Mesenchymal stem cell (in vitro differentiated cells and primary cell): ENCODE data around the gene NAXD.

Experiments
- DNase-seq: peaks from one replicate; pipeline ENCODE4 v3.0.0-alpha.2; 2013
- H2AFZ ChIP-seq: one replicate; pipeline ENCODE4 v1.6.1; 2013; ENCODE audit warnings: low read depth, mild to moderate bottlenecking, control low read depth, inconsistent platforms, low read length, moderate library complexity
- H2AK5ac ChIP-seq: 2 replicates; pipeline ENCODE4 v1.6.1; 2013; ENCODE audit warnings: low read length, moderate library complexity, mild to moderate bottlenecking, inconsistent platforms; ENCODE audit not compliant: severe bottlenecking
- H2BK120ac ChIP-seq: one replicate; pipeline ENCODE4 v1.6.1; 2013; ENCODE audit warnings: low read depth, mild to moderate bottlenecking, inconsistent platforms, low read length, moderate library complexity
- H2BK12ac ChIP-seq, 2 experiments: one replicate each; pipeline ENCODE4 v1.6.1; 2013; ENCODE audit warnings: inconsistent platforms in 2 of 2, low read length in 2 of 2, mild to moderate bottlenecking in 2 of 2, moderate library complexity in 2 of 2, control low read depth in 1 of 2
- H2BK15ac ChIP-seq: one replicate; pipeline ENCODE4 v1.6.1; 2013; ENCODE audit warnings: mild to moderate bottlenecking, low read depth, inconsistent platforms; ENCODE audit not compliant: poor library complexity, severe bottlenecking
- H2BK5ac ChIP-seq: 2 replicates; pipeline ENCODE4 v1.6.1; 2013; ENCODE audit warnings: low read depth, mild to moderate bottlenecking, low read length, control low read depth, inconsistent platforms; ENCODE audit not compliant: poor library complexity, severe bottlenecking
- H3K14ac ChIP-seq, 2 experiments: one replicate each; pipeline ENCODE4 v1.6.1; 2013; ENCODE audit warnings: inconsistent platforms in 2 of 2, low read length in 2 of 2, control low read depth in 1 of 2, mild to moderate bottlenecking in 1 of 2, moderate library complexity in 1 of 2
- H3K18ac ChIP-seq, 2 experiments: one replicate each; pipeline ENCODE4 v1.6.1; 2013; ENCODE audit warnings: inconsistent platforms in 2 of 2, low read length in 2 of 2, control low read depth in 1 of 2, low read depth in 1 of 2, mild to moderate bottlenecking in 1 of 2
- H3K23ac ChIP-seq, 2 experiments: one replicate each; pipeline ENCODE4 v1.6.1; 2013; ENCODE audit warnings: inconsistent platforms in 2 of 2, low read length in 2 of 2, mild to moderate bottlenecking in 2 of 2, moderate library complexity in 2 of 2, control low read depth in 1 of 2
- H3K27ac ChIP-seq: 2 replicates; pipeline ENCODE4 v1.5.1; 2013; ENCODE audit warnings: mild to moderate bottlenecking, moderate library complexity, low read length, control low read depth, inconsistent platforms; ENCODE audit not compliant: poor library complexity, severe bottlenecking
- H3K27me3 ChIP-seq, 2 experiments: 2 replicates each; pipeline versions ENCODE4 v1.6.1 to v1.7.0; 2013; ENCODE audit warnings: low read length in 2 of 2, mild to moderate bottlenecking in 2 of 2, moderate library complexity in 2 of 2, control low read depth in 1 of 2, inconsistent platforms in 1 of 2; ENCODE audit not compliant: control insufficient read depth in 1 of 2, insufficient read depth in 1 of 2
- H3K36me3 ChIP-seq, 2 experiments: 2 replicates each; pipeline versions ENCODE4 v1.6.1 to v1.7.0; 2013; ENCODE audit warnings: low read length in 2 of 2, control low read depth in 1 of 2, inconsistent platforms in 1 of 2, low read depth in 1 of 2, mild to moderate bottlenecking in 1 of 2; ENCODE audit not compliant: insufficient read depth in 2 of 2, control insufficient read depth in 1 of 2
- H3K4ac ChIP-seq, 2 experiments: one replicate each; pipeline ENCODE4 v1.6.1; 2013; ENCODE audit warnings: inconsistent platforms in 2 of 2, low read length in 2 of 2, mild to moderate bottlenecking in 2 of 2, moderate library complexity in 2 of 2, control low read depth in 1 of 2, low read depth in 1 of 2
- H3K4me1 ChIP-seq: 2 replicates; pipeline ENCODE4 v1.6.1; 2013; ENCODE audit warnings: low read depth, low read length, control low read depth; ENCODE audit not compliant: control insufficient read depth, insufficient read depth
- H3K4me2 ChIP-seq: 2 replicates; pipeline ENCODE4 v1.6.1; 2013; ENCODE audit warnings: low read length, mild to moderate bottlenecking, inconsistent platforms; ENCODE audit not compliant: poor library complexity, severe bottlenecking
- H3K4me3 ChIP-seq, 2 experiments: 2 replicates each; pipeline versions ENCODE4 v1.5.1 to v1.7.0; 2013; ENCODE audit warnings: low read length in 2 of 2, mild to moderate bottlenecking in 2 of 2, control low read depth in 1 of 2, low read depth in 1 of 2; ENCODE audit not compliant: insufficient read depth in 1 of 2
- H3K79me1 ChIP-seq: replicated peaks from 2 replicates; pipeline ENCODE4 v1.6.1; 2013; ENCODE audit warnings: mild to moderate bottlenecking, control low read depth, low read length, inconsistent platforms; ENCODE audit not compliant: poor library complexity, severe bottlenecking
- H3K9ac ChIP-seq: 2 replicates; pipeline ENCODE4 v1.7.0; 2013; ENCODE audit warnings: mild to moderate bottlenecking, low read length, moderate library complexity
- H3K9me3 ChIP-seq: 2 replicates; pipeline ENCODE4 v1.7.0; 2013; ENCODE audit warnings: mild to moderate bottlenecking, low read length; ENCODE audit not compliant: control insufficient read depth
- H4K8ac ChIP-seq: one replicate; pipeline ENCODE4 v1.6.1; 2013; ENCODE audit warnings: inconsistent platforms, mild to moderate bottlenecking, low read length, moderate library complexity
- H4K91ac ChIP-seq: one replicate; pipeline ENCODE4 v1.6.1; 2013; ENCODE audit warnings: mild to moderate bottlenecking, low read length, inconsistent platforms
- WGBS: methylation state at CpG from one replicate; pipeline ENCODE4 v1.1.7; 2013; ENCODE audit warnings: mixed read lengths; 5-methylcytosine and 5-hydroxymethylcytosine counted together

Gene NAXD

DNA sequence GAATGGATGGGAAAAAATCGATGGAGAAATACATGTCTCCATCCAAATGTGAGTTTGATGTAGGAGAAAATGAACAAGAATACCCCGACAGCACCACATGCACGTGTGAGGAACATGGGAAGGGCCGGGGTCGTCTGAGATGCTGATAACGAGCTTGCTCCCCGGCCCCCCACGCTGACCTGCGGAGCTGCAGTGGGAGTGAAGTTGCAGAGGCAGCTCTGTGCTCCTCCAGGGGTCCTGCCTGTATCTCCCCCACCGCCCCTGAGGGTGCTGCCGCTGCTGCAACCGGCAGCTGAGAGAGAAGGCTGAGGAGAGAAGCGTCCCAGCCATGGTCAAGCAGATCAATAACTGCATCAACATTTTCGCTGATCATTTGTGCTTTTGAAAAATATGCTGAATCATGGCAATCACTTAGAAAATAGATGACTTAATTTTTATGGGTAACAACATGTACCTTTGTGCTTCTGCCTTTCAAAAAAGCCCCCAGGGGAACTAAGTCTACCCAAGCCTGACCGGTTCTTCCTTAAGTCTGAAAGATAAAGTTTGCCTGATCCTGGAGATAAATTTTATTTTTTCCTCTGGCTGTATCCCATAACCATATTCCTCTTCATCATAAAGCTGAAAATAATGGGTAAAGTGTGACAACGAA is 18.2 kb upstream of the NAXD start:
- no peak overlapping the region for H2AK5ac ChIP-seq
- no peak overlapping the region for H2BK5ac ChIP-seq
- H4K8ac ChIP-seq, result peak overlapping the region; percentile 2
- no peaks in the 10 kb centered on the region for H3K9me3 ChIP-seq
- H3K4me3 ChIP-seq, result no peak overlapping the region
- no peak overlapping the region for H3K4me2 ChIP-seq
- H4K91ac ChIP-seq, result no peak overlapping the region
- H2AFZ ChIP-seq, result no peak overlapping the region
- no peak for DNase-seq
- H3K27ac ChIP-seq, result no peak overlapping the region
- no peak overlapping the region for H2BK12ac ChIP-seq
- peak overlapping the region in 1 of 2 experiments; percentile 2 for H3K23ac ChIP-seq
- H3K4ac ChIP-seq, result no peak overlapping the region
- H3K79me1 ChIP-seq, result no peaks in the 10 kb centered on the region
- no peak overlapping the region for H3K9ac ChIP-seq
- H3K36me3 ChIP-seq, result no peaks in the 10 kb centered on the region
- peaks cover 4% of the 10 kb centered on the region for H3K4me1 ChIP-seq
- no peak overlapping the region for H3K18ac ChIP-seq
- WGBS, result 80% methylated on average over 15 of the region's 16 CpGs
- H3K27me3 ChIP-seq, result no peaks in the 10 kb centered on the region
- no peak overlapping the region for H2BK120ac ChIP-seq
- no peak overlapping the region for H2BK15ac ChIP-seq
- H3K14ac ChIP-seq, result no peak overlapping the region

DNA sequence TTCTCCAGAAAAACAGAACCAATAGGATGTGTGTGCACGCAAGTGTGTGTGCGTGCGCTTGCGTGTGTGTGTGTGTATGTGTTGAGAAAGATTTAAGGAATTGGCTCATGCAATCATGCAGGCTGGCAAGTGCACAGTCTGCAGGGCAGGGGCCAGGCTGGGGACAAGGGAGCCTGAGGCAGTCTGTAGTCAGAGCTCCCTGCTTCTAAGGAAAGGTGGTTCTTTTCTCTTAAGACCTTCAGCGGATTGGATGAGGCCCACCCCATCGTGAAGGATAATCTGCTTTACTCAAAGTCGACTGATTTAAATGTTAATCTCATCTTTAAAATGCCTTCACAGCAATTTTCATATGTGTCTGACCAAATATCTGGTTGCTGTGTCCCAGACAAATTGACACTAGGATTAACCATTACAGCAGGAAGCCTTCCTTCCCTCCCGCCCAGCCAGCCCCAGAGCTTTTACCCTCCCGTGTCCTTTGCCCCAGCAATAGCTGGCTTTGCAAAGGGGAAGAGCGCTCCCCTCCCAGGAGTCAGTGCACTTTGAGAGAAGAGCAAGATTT is 15.0 kb upstream of the NAXD start:
- DNase-seq, result no peak
- no peak overlapping the region for H2BK120ac ChIP-seq
- H3K9me3 ChIP-seq, result no peaks in the 10 kb centered on the region
- H3K36me3 ChIP-seq, result no peaks in the 10 kb centered on the region
- no peak overlapping the region for H3K18ac ChIP-seq
- no peaks in the 10 kb centered on the region for H3K27me3 ChIP-seq
- H2BK12ac ChIP-seq, result no peak overlapping the region
- H3K4ac ChIP-seq, result no peak overlapping the region
- H3K4me1 ChIP-seq, result peaks cover 4% of the 10 kb centered on the region
- no peak overlapping the region for H3K23ac ChIP-seq
- no peak overlapping the region for H2BK5ac ChIP-seq
- H2AK5ac ChIP-seq, result no peak overlapping the region
- H3K4me2 ChIP-seq, result no peak overlapping the region
- no peak overlapping the region for H3K4me3 ChIP-seq
- H2AFZ ChIP-seq, result no peak overlapping the region
- H4K91ac ChIP-seq, result peak overlapping the region; percentile 50
- 80% methylated on average over 10 of the region's 10 CpGs for WGBS
- no peak overlapping the region for H4K8ac ChIP-seq
- no peak overlapping the region for H3K27ac ChIP-seq
- H3K9ac ChIP-seq, result no peak overlapping the region
- H3K79me1 ChIP-seq, result no peaks in the 10 kb centered on the region
- H3K14ac ChIP-seq, result no peak overlapping the region
- H2BK15ac ChIP-seq, result no peak overlapping the region

DNA sequence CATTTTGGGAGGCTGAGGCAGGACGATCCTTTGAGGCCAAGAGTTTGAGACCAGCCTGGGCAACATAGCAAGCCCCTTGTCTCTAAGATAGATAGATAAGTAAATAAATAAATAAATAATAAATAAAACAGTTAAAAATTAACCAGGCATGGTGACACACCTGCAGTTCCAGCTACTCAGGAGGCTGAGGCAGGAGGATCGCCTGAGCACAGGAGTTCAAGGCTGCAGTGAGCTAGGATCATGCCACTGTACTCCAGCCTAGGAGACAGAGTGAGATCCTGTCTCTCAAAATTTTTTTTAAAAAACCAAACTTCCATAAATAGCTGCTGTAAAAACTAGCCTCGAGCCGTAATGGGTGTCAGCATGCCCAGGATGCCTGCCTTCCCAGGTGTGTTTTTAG is 14.4 kb upstream of the NAXD start:
- Histone ChIP-seq H3K79me1 (no peaks in the 10 kb centered on the region), H3K9ac (no peak overlapping the region), H3K18ac (no peak overlapping the region), H2BK120ac (no peak overlapping the region), H3K9me3 (no peaks in the 10 kb centered on the region), H3K4me1 (peaks cover 4% of the 10 kb centered on the region), H3K4me2 (no peak overlapping the region), H2BK15ac (no peak overlapping the region), H3K23ac (no peak overlapping the region), H3K27ac (no peak overlapping the region), H3K27me3 (no peaks in the 10 kb centered on the region), H4K8ac (no peak overlapping the region), H2BK5ac (no peak overlapping the region), H2BK12ac (no peak overlapping the region), H2AK5ac (no peak overlapping the region), H2AFZ (no peak overlapping the region), H4K91ac (no peak overlapping the region), H3K14ac (no peak overlapping the region), H3K4me3 (no peak overlapping the region), H3K36me3 (no peaks in the 10 kb centered on the region), H3K4ac (no peak overlapping the region)
- WGBS, result 89% methylated on average over 3 of the region's 4 CpGs
- no peak for DNase-seq

DNA sequence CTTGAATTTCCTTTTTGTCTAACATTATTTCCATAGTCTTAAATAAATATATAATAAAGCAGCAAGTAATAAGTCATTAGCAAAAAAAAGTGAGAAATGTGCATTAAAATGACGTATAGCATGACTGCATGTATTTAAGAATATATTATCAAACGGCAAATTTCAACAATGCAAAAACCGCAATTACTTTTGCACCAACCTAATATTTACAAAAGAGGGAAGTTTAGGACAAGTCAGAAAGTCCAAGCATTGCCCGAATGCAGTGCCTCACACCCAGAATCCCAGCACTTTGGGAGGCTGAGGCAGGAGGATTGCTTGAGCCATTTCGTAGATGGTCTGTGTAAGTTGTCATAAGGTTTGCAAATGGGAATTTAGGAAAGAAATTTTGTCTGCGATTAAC is 10.2 kb upstream of the NAXD start:
- DNase-seq, result no peak
- WGBS, result 94% methylated on average over 2 of the region's 6 CpGs

More for the DNA sequence above, 10.2 kb upstream of the NAXD start:
- no peaks in the 10 kb centered on the region for H3K36me3 ChIP-seq
- H3K79me1 ChIP-seq, result no peaks in the 10 kb centered on the region
- no peaks in the 10 kb centered on the region for H3K27me3 ChIP-seq
- no peak overlapping the region for H3K4me3 ChIP-seq
- H4K91ac ChIP-seq, result no peak overlapping the region
- no peak overlapping the region for H3K27ac ChIP-seq
- no peak overlapping the region for H3K4ac ChIP-seq
- H3K4me1 ChIP-seq, result peaks cover 2% of the 10 kb centered on the region
- H2BK120ac ChIP-seq, result no peak overlapping the region
- H2BK15ac ChIP-seq, result no peak overlapping the region
- H3K23ac ChIP-seq, result no peak overlapping the region
- no peak overlapping the region for H2AK5ac ChIP-seq
- H3K18ac ChIP-seq, result no peak overlapping the region
- H3K9ac ChIP-seq, result no peak overlapping the region
- H2BK5ac ChIP-seq, result no peak overlapping the region
- H3K9me3 ChIP-seq, result no peaks in the 10 kb centered on the region
- H3K14ac ChIP-seq, result no peak overlapping the region
- no peak overlapping the region for H2AFZ ChIP-seq
- no peak overlapping the region for H3K4me2 ChIP-seq
- no peak overlapping the region for H4K8ac ChIP-seq
- no peak overlapping the region for H2BK12ac ChIP-seq
